HEK293 (cell line): ENCODE results near the gene FSTL4.

Experiments
- CTCF ChIP-seq: fragments of 450-650 bp; formaldehyde crosslinking; IDR thresholded peaks from 2 replicates; pipeline ENCODE4 v1.5.1; 2016; ENCODE audit warnings: missing biosample characterization, missing genetic modification characterization
- REST ChIP-seq: fragments of 450-650 bp; formaldehyde crosslinking; IDR thresholded peaks from 2 replicates; pipeline ENCODE4 v1.5.1; 2016; ENCODE audit warnings: missing biosample characterization, missing genetic modification characterization
- YY1 ChIP-seq: fragments of 450-650 bp; formaldehyde crosslinking; IDR thresholded peaks from 2 replicates; pipeline ENCODE4 v1.5.1; 2018; ENCODE audit warnings: missing biosample characterization, missing genetic modification characterization
- ZBTB10 ChIP-seq: fragments of 450-650 bp; formaldehyde crosslinking; IDR thresholded peaks from 2 replicates; pipeline ENCODE4 v1.5.1; 2016; ENCODE audit warnings: missing biosample characterization, missing genetic modification characterization
- ZNF10 ChIP-seq: fragments of 450-650 bp; formaldehyde crosslinking; IDR thresholded peaks from 2 replicates; pipeline ENCODE4 v1.5.1; 2017; ENCODE audit warnings: missing biosample characterization, missing genetic modification characterization
- ZNF132 ChIP-seq: fragments of 450-650 bp; formaldehyde crosslinking; IDR thresholded peaks from 2 replicates; pipeline ENCODE4 v1.5.1; 2017; ENCODE audit warnings: missing biosample characterization, missing genetic modification characterization, borderline replicate concordance
- ZNF175 ChIP-seq: fragments of 450-650 bp; formaldehyde crosslinking; IDR thresholded peaks from 2 replicates; pipeline ENCODE4 v1.5.1; 2016; ENCODE audit warnings: missing biosample characterization, missing genetic modification characterization
- ZNF274 ChIP-seq, 2 experiments: fragments of 200-500 bp in 1 of 2; fragments of 450-650 bp in 1 of 2; sonication (Bioruptor generic) in 1 of 2; formaldehyde crosslinking in 1 of 2; IDR thresholded peaks; 2 replicates each; pipeline versions ENCODE4 v1.5.1 to v1.6.1; 2014 to 2016; ENCODE audit warnings: borderline replicate concordance in 1 of 2, inconsistent platforms in 1 of 2, low read length in 1 of 2, missing biosample characterization in 1 of 2, missing genetic modification characterization in 1 of 2
- ZNF391 ChIP-seq: fragments of 450-650 bp; formaldehyde crosslinking; IDR thresholded peaks from 2 replicates; pipeline ENCODE4 v1.5.1; 2016; ENCODE audit warnings: low read depth, missing biosample characterization, missing genetic modification characterization, borderline replicate concordance
- ZNF510 ChIP-seq: fragments of 450-650 bp; formaldehyde crosslinking; IDR thresholded peaks from 2 replicates; pipeline ENCODE4 v1.5.1; 2018; ENCODE audit warnings: mild to moderate bottlenecking, missing genetic modification characterization, missing biosample characterization; ENCODE audit not compliant: insufficient replicate concordance
- ZNF561 ChIP-seq: fragments of 450-650 bp; IDR thresholded peaks from 2 replicates; pipeline ENCODE4 v1.5.1; 2018; ENCODE audit warnings: missing biosample characterization, missing genetic modification characterization, borderline replicate concordance
- ZSCAN23 ChIP-seq: fragments of 450-650 bp; formaldehyde crosslinking; IDR thresholded peaks from 2 replicates; pipeline ENCODE4 v1.5.1; 2016; ENCODE audit warnings: missing biosample characterization, missing genetic modification characterization

- TF ChIP-seq REST (tag by site-specific recombination) (no peak), ZNF510 (tag by site-specific recombination) (no peak), ZNF132 (tag by site-specific recombination) (no peak), ZBTB10 (no peak), ZNF175 (tag by site-specific recombination) (no peak), CTCF (tag by site-specific recombination) (no peak), YY1 (tag by site-specific recombination) (no peak), ZNF561 (tag by site-specific recombination) (no peak), ZNF10 (no peak), ZNF274 (IDR thresholded peaks at IDR 0.05; ENCODE audit: low read length) (no peak), ZNF274 (tag by site-specific recombination; IDR thresholded peaks at IDR 0.05; ENCODE audit: borderline replicate concordance) (no peak), ZNF391 (tag by site-specific recombination) (no peak), ZSCAN23 (no peak)
Observed at GRCh38 chr5:133292300-133292699, 320.0 kb downstream of the FSTL4 start.
